ENCODE results near the gene PIAS4. TPM values are rescaled to one million over a fixed set of nuclear protein-coding genes. Genes with fewer than 3 reads are reported as not detected.
A peak's percentile ranks its signal among the peaks of the same experiment; 100 is the strongest.

PIAS4 gene
- total and polyA plus RNA-seq, 10 of the 15 experiments (the other 5 are each of a cell fraction or from before 2014, with no cell fraction given) = 0.13 to 25.1 (median 11.3) TPM

DNA sequence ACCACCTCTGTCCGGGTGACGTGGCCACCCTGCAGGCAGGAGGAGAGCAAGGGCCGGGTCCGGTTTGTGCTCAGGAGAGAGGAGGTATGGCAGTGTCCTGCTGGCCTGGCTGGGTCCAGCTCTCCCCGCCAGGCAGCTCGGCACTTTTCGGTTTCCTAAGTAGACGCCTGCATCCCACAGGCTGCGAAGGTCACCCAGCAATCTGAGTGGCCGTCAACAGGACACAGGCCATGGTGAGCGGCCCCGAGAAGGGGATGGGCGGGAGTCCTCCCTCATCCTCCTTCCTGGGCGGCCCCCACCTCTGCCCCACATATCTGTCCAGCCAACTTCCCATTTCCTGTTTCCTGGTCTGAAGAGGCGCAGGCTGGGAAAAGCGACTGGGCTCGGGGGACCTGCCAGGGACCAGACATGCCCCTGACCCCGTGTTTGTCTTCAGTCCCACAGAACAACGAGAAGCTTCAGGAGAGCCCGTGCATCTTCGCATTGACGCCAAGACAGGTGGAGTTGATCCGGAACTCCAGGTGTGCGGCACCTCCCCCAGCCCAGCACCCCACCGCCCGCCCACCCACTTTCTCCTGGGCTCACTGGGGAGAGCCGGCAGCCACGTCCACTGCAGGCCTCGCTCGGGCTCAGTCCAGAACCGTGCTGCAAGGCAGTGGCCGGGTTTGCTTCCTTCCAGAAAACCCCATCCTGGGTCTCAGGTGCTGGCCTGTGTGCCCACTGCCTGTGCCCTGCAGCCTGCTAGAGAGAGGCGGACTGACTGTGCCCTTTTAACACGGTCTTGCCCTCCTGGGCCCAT, 16.3 kb downstream of the PIAS4 start:
- 91% methylated on average over 33 of the region's 34 CpGs for WGBS (ENCODE audit: insufficient coverage, insufficient replicate concordance, low lambda C conversion rate, missing lambda C conversion rate)
- ATAC-seq = no peak
- Histone ChIP-seq H3K4me2 (ENCODE audit: control insufficient read depth, insufficient read depth) (no peak overlapping the region), H3K27me3 (replicated peaks in 1 of 2; ENCODE audit: control insufficient read depth in 2 of 2, insufficient read depth in 2 of 2, low read length in 1 of 2) (no peaks in the 10 kb centered on the region), H3K27ac (ENCODE audit: control insufficient read depth, insufficient read depth) (no peak overlapping the region), H3K9me3 (replicated peaks; ENCODE audit: control insufficient read depth, insufficient read depth, low read length) (no peaks in the 10 kb centered on the region), H3K36me3 (ENCODE audit: control insufficient read depth in 2 of 2, insufficient read depth in 2 of 2, low read length in 1 of 2) (peaks cover 0 to 5% of the 10 kb centered on the region in 2 experiments; a peak in 2 of 4 replicates), H3K9ac (ENCODE audit: control insufficient read depth, insufficient read depth, low read length) (no peak overlapping the region), H3K79me2 (ENCODE audit: control insufficient read depth, insufficient read depth, low read length) (no peaks in the 10 kb centered on the region), H4K20me1 (ENCODE audit: control insufficient read depth, insufficient read depth) (no peaks in the 10 kb centered on the region), H2AFZ (ENCODE audit: control insufficient read depth, low read depth, low read length) (no peak overlapping the region), H3K4me3 (no peak overlapping the region), H3K4me1 (ENCODE audit: control insufficient read depth, insufficient read depth, low read length) (no peaks in the 10 kb centered on the region)
- ChIA-PET RAD21 (ENCODE audit: unreplicated experiment) (no interaction called here), POLR2A (no interaction called here), CTCF (no interaction called here), SMC1A (ENCODE audit: uncharacterized antibody, unreplicated experiment) (no interaction called here)
- no peak for DNase-seq (ENCODE audit: low read depth, low spot score)
- in situ Hi-C loops (cut with MboI) = no loop called here
- TF ChIP-seq DPF2 (IDR thresholded peaks at IDR 0.05) (no peak), HDAC6 (IDR thresholded peaks at IDR 0.05; ENCODE audit: unreplicated experiment) (no peak), PAX5 (IDR thresholded peaks at IDR 0.05; ENCODE audit: borderline replicate concordance, low read depth, low read length) (no peak), RFX5 (IDR thresholded peaks at IDR 0.05; ENCODE audit: low read depth, low read length) (no peak)
- no peak for FAIRE-seq
- intact Hi-C loops (cut with micrococcal nuclease; ENCODE audit: unreplicated experiment) = no loop called here
- BruUV-seq (replicated peaks) = TSS peak; percentile 56

GRCh38 chr19:4025317-4025716, 17.8 kb downstream of the PIAS4 start:
- H3K9ac ChIP-seq (ENCODE audit: control insufficient read depth, insufficient read depth, low read length) = no peak overlapping the region
- 71% methylated on average over 11 of the region's 11 CpGs for WGBS (ENCODE audit: insufficient coverage, insufficient replicate concordance, low lambda C conversion rate, missing lambda C conversion rate)
- no peaks in the 10 kb centered on the region for H3K27me3 ChIP-seq (replicated peaks in 1 of 2; ENCODE audit: control insufficient read depth in 2 of 2, insufficient read depth in 2 of 2, low read length in 1 of 2)
- no peak overlapping the region for H3K4me3 ChIP-seq
- ChIA-PET CTCF (no interaction called here), POLR2A (no interaction called here), SMC1A (ENCODE audit: uncharacterized antibody, unreplicated experiment) (no interaction called here), RAD21 (ENCODE audit: unreplicated experiment) (no interaction called here)
- ATAC-seq (no peak), DNase-seq (ENCODE audit: low read depth, low spot score) (no peak), FAIRE-seq (no peak)
- H3K4me1 ChIP-seq (ENCODE audit: control insufficient read depth, insufficient read depth, low read length) = no peaks in the 10 kb centered on the region
- intact Hi-C loops (cut with micrococcal nuclease; ENCODE audit: unreplicated experiment) = no loop called here
- no peaks in the 10 kb centered on the region for H3K79me2 ChIP-seq (ENCODE audit: control insufficient read depth, insufficient read depth, low read length)
- no peaks in the 10 kb centered on the region for H4K20me1 ChIP-seq (ENCODE audit: control insufficient read depth, insufficient read depth)
- in situ Hi-C loops (cut with MboI) = no loop called here
- no peak overlapping the region for H3K27ac ChIP-seq (ENCODE audit: control insufficient read depth, insufficient read depth)
- no peak overlapping the region for H3K4me2 ChIP-seq (ENCODE audit: control insufficient read depth, insufficient read depth)
- no peak overlapping the region for H2AFZ ChIP-seq (ENCODE audit: control insufficient read depth, low read depth, low read length)
- no TSS peak for BruUV-seq (replicated peaks)
- peaks cover 0 to 7% of the 10 kb centered on the region in 2 experiments; a peak in 3 of 4 replicates for H3K36me3 ChIP-seq (ENCODE audit: control insufficient read depth in 2 of 2, insufficient read depth in 2 of 2, low read length in 1 of 2)
- no peaks in the 10 kb centered on the region for H3K9me3 ChIP-seq (replicated peaks; ENCODE audit: control insufficient read depth, insufficient read depth, low read length)
- TF ChIP-seq, protein P1, sequence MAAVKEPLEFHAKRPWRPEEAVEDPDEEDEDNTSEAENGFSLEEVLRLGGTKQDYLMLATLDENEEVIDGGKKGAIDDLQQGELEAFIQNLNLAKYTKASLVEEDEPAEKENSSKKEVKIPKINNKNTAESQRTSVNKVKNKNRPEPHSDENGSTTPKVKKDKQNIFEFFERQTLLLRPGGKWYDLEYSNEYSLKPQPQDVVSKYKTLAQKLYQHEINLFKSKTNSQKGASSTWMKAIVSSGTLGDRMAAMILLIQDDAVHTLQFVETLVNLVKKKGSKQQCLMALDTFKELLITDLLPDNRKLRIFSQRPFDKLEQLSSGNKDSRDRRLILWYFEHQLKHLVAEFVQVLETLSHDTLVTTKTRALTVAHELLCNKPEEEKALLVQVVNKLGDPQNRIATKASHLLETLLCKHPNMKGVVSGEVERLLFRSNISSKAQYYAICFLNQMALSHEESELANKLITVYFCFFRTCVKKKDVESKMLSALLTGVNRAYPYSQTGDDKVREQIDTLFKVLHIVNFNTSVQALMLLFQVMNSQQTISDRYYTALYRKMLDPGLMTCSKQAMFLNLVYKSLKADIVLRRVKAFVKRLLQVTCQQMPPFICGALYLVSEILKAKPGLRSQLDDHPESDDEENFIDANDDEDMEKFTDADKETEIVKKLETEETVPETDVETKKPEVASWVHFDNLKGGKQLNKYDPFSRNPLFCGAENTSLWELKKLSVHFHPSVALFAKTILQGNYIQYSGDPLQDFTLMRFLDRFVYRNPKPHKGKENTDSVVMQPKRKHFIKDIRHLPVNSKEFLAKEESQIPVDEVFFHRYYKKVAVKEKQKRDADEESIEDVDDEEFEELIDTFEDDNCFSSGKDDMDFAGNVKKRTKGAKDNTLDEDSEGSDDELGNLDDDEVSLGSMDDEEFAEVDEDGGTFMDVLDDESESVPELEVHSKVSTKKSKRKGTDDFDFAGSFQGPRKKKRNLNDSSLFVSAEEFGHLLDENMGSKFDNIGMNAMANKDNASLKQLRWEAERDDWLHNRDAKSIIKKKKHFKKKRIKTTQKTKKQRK (IDR thresholded peaks at IDR 0.05; ENCODE audit: low read depth, low read length) = no peak
- TF ChIP-seq TBL1XR1 (IDR thresholded peaks at IDR 0.05; ENCODE audit: low read depth, low read length) = no peak
- no peak for TF ChIP-seq POLR2AphosphoS2 (IDR thresholded peaks at IDR 0.05; ENCODE audit: low read depth, low read length)
- TF ChIP-seq NFYA (IDR thresholded peaks at IDR 0.05; ENCODE audit: borderline replicate concordance, low read depth, low read length) = no peak
- TF ChIP-seq RB1 (IDR thresholded peaks at IDR 0.05; ENCODE audit: borderline replicate concordance) = no peak
- no peak for TF ChIP-seq CREB1 (IDR thresholded peaks at IDR 0.05; ENCODE audit: low read depth)
- no peak for TF ChIP-seq DPF2 (IDR thresholded peaks at IDR 0.05)
- TF ChIP-seq GATAD2B (conservative IDR thresholded peaks at IDR 0.05; ENCODE audit: low read depth) = no peak
- TF ChIP-seq RAD21 (IDR thresholded peaks at IDR 0.05; ENCODE audit: insufficient read depth, low read depth, low read length) = no peak
